Ascending aorta (tissue), 2 donors: Measurements from ENCODE around the gene C3orf18. TPM values are rescaled to one million over a fixed set of nuclear protein-coding genes. Genes with fewer than 3 reads are reported as not detected.
A peak's percentile ranks its signal among the peaks of the same experiment; 100 is the strongest.

Experiments
- DNase-seq, 2 donors: peaks; one replicate each; pipeline ENCODE4 v3.0.0-alpha.2; 2019; ENCODE audit warnings: low spot score in 2 of 2
- H3K27ac ChIP-seq, 2 donors: fragments of 200-600 bp; sonication (generic); one replicate each; pipeline ENCODE4 v1.5.1; 2016 to 2017; ENCODE audit warnings: mild to moderate bottlenecking in 1 of 2
- H3K27me3 ChIP-seq: fragments of 200-600 bp; sonication (generic); one replicate; pipeline ENCODE4 v1.5.1; 2017
- H3K36me3 ChIP-seq, 2 donors: fragments of 200-600 bp; sonication (generic); one replicate each; pipeline ENCODE4 v1.5.1; 2016
- H3K4me1 ChIP-seq, 2 donors: fragments of 200-600 bp; sonication (generic); one replicate each; pipeline ENCODE4 v1.5.1; 2016 to 2017; ENCODE audit warnings: mild to moderate bottlenecking in 1 of 2
- H3K4me3 ChIP-seq, 2 donors: fragments of 200-600 bp; sonication (generic); one replicate each; pipeline ENCODE4 v1.5.1; 2016 to 2017; ENCODE audit warnings: mild to moderate bottlenecking in 1 of 2
- H3K9me3 ChIP-seq, 2 donors: fragments of 200-600 bp; sonication (generic); one replicate each; pipeline ENCODE4 v1.5.1; 2016
- intact Hi-C: fragments of 100-400 bp; cut with DNase I; formaldehyde crosslinking; loops from one replicate; pipeline ENCODE4 v1.15.1; 2023
- total RNA-seq: library from RNA; depleted of rRNA; stranded (reverse); fragments of >200 nt; gene quantifications from one replicate; pipeline ENCODE4 v1.1.0, GENCODE V29; 2016
- TF ChIP-seq, protein P1 (sequence below), 3 experiments: fragments of 200-600 bp in 2 of 3; fragments of 450-650 bp in 1 of 3; sonication (generic) in 2 of 3; IDR thresholded peaks; one replicate each; pipeline ENCODE4 v1.5.1; 2016 to 2019; ENCODE audit warnings: antibody characterized with exemption in 3 of 3, mild to moderate bottlenecking in 1 of 3, moderate library complexity in 1 of 3

Gene C3orf18
- total RNA-seq, 1 donor from 2014 or later: 29.5 TPM

- H3K4me3 ChIP-seq: peak overlapping the region; percentile 21 to 46
- intact Hi-C loops: loop anchor here (1.0 to 5.0 kb wide), 3 partner anchors 16 to 249 kb away; partner anchors contain the start of genes CYB561D2, HEMK1, MAPKAPK3 and NPRL2
- H3K27ac ChIP-seq: peak overlapping the region; percentile 94 to 98
- TF ChIP-seq, protein P1, sequence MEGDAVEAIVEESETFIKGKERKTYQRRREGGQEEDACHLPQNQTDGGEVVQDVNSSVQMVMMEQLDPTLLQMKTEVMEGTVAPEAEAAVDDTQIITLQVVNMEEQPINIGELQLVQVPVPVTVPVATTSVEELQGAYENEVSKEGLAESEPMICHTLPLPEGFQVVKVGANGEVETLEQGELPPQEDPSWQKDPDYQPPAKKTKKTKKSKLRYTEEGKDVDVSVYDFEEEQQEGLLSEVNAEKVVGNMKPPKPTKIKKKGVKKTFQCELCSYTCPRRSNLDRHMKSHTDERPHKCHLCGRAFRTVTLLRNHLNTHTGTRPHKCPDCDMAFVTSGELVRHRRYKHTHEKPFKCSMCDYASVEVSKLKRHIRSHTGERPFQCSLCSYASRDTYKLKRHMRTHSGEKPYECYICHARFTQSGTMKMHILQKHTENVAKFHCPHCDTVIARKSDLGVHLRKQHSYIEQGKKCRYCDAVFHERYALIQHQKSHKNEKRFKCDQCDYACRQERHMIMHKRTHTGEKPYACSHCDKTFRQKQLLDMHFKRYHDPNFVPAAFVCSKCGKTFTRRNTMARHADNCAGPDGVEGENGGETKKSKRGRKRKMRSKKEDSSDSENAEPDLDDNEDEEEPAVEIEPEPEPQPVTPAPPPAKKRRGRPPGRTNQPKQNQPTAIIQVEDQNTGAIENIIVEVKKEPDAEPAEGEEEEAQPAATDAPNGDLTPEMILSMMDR (IDR thresholded peaks at IDR 0.05): no peak
- H3K27me3 ChIP-seq: no peaks in the 10 kb centered on the region
- peaks cover 20 to 29% of the 10 kb centered on the region in 2 donors for H3K4me1 ChIP-seq
- no peaks in the 10 kb centered on the region for H3K9me3 ChIP-seq
- peak; percentile 88 to 98 for DNase-seq
- no peaks in the 10 kb centered on the region for H3K36me3 ChIP-seq
Measured at GRCh38 chr3:50600841-50601591, 33.5 kb upstream of the C3orf18 start.

GRCh38 chr3:50600141-50600753, 32.7 kb upstream of the C3orf18 start:
- TF ChIP-seq, protein P1 (IDR thresholded peaks at IDR 0.05): no peak
- Histone ChIP-seq H3K4me1 (peaks cover 20 to 29% of the 10 kb centered on the region in 2 donors), H3K9me3 (no peaks in the 10 kb centered on the region), H3K27me3 (no peaks in the 10 kb centered on the region), H3K27ac (peak overlapping the region; percentile 94 to 98), H3K4me3 (no peak overlapping the region), H3K36me3 (no peaks in the 10 kb centered on the region)
- intact Hi-C loops: loop anchor here (2.0 to 5.0 kb wide), 2 partner anchors 17 to 248 kb away; partner anchors contain the start of genes CYB561D2, MAPKAPK3 and NPRL2
- no peak for DNase-seq

- no peak for DNase-seq
- Histone ChIP-seq H3K27me3 (no peaks in the 10 kb centered on the region), H3K4me1 (peaks cover 16 to 29% of the 10 kb centered on the region in 2 donors), H3K36me3 (no peaks in the 10 kb centered on the region), H3K4me3 (no peak overlapping the region), H3K9me3 (no peaks in the 10 kb centered on the region), H3K27ac (peak overlapping the region; percentile 94 to 98)
- TF ChIP-seq, protein P1 (IDR thresholded peaks at IDR 0.05): no peak
- intact Hi-C loops: loop anchor here (2.0 to 5.0 kb wide), 2 partner anchors 17 to 247 kb away; partner anchors contain the start of genes CYB561D2, MAPKAPK3 and NPRL2
Measured at GRCh38 chr3:50599716-50600118, 32.2 kb upstream of the C3orf18 start.

DNA sequence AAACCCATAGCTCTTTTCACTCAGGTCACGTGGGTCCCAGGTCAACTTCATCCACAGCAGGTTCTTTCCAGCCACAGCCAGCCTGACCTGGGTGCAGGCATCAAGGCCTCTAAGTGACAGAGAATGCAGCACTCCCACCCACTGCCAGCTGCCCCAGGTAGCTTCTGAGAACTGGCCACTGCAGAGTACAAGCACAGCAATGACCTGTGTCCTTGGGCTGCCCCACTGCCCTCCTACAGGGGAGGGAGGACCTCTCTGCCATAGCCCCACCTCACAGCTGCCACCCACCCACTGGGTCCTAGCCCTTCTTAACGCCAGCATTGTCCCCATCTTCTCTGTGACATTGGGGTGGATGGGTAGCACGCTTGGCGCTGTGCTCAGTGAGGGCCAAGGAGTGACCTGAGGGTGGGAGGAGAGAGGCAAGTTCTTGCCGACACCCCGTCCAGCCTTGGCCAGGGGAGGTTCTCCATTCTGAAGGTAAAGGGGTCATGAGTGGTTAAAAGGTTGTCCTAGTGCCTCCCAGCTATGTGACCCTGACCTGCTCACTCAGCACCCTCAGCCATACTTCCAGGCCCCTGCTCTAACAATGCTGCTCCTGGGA, 31.7 kb upstream of the C3orf18 start:
- H3K9me3 ChIP-seq: no peaks in the 10 kb centered on the region
- peak overlapping the region; percentile 94 to 98 for H3K27ac ChIP-seq
- TF ChIP-seq, protein P1 (IDR thresholded peaks at IDR 0.05): no peak
- no peak for DNase-seq
- H3K4me1 ChIP-seq: peaks cover 16 to 29% of the 10 kb centered on the region in 2 donors
- intact Hi-C loops: no loop called here
- H3K36me3 ChIP-seq: no peaks in the 10 kb centered on the region
- no peaks in the 10 kb centered on the region for H3K27me3 ChIP-seq
- H3K4me3 ChIP-seq: no peak overlapping the region

DNA sequence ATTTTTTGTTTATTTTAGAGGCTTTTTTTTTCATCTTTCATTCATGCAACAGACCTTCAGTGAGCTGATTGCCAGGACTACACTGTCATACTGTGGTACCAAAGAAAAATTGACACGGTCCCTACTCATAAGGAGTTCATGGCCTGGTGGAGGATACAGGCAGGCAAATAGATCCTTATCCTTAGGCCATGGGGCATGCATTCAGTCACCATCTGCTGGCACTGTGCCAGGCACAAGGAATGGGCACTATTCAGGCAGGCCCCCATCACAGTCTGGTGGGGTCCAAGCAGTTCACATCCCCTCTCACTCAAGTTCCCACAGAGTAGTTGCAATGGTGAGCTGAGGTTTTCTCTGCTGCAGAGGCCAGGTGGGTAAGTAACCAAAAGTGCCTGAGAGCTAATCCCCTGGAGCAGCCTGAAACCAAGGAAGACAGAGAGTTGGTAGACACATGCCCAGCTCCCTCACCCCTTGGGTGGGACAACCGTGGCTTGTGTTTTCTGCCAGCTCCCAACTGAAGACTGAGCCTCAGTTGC, 26.8 kb upstream of the C3orf18 start:
- no peak for DNase-seq
- H3K27ac ChIP-seq: no peak overlapping the region
- TF ChIP-seq, protein P1 (IDR thresholded peaks at IDR 0.05): no peak
- H3K9me3 ChIP-seq: no peaks in the 10 kb centered on the region
- H3K4me3 ChIP-seq: no peak overlapping the region
- intact Hi-C loops: no loop called here
- H3K4me1 ChIP-seq: peaks cover 0 to 4% of the 10 kb centered on the region in 2 donors
- H3K27me3 ChIP-seq: no peaks in the 10 kb centered on the region
- no peaks in the 10 kb centered on the region for H3K36me3 ChIP-seq
